Mononuclear cell (primary cell): Measurements from ENCODE around the gene GNA15. TPM values are rescaled to one million over a fixed set of nuclear protein-coding genes. Genes with fewer than 3 reads are reported as not detected.

Experiments
- H3K27me3 ChIP-seq: 2 replicates; pipeline ENCODE4 v1.6.0; 2011; ENCODE audit warnings: low read length, control low read depth; ENCODE audit not compliant: insufficient read depth
- H3K4me1 ChIP-seq: 2 replicates; pipeline ENCODE4 v1.5.1; 2011; ENCODE audit warnings: mild to moderate bottlenecking, low read length, control low read depth; ENCODE audit not compliant: insufficient read depth
- H3K4me3 ChIP-seq: 2 replicates; pipeline ENCODE4 v1.5.1; 2011; ENCODE audit warnings: mild to moderate bottlenecking, low read length, moderate library complexity
- H3K9me3 ChIP-seq: 2 replicates; pipeline ENCODE4 v1.5.1; 2011; ENCODE audit warnings: low read depth, mild to moderate bottlenecking, control low read depth, low read length
- total RNA-seq: library from RNA; depleted of rRNA; stranded (reverse); fragments of >200 nt; gene quantifications from one replicate; pipeline ENCODE4 v1.2.3, GENCODE V29; 2012

The GNA15 gene
- total RNA-seq, 1 donor, result 48.3 TPM

- Histone ChIP-seq H3K27me3 (no peaks in the 10 kb centered on the region), H3K4me1 (peaks cover 8% of the 10 kb centered on the region), H3K4me3 (no peak overlapping the region), H3K9me3 (no peaks in the 10 kb centered on the region)
These were observed 12.6 kb upstream of the GNA15 start for GRCh38 chr19:3123088-3123721.

GRCh38 chr19:3123956-3124355 is 11.9 kb upstream of the GNA15 start:
- Histone ChIP-seq H3K4me1 (peaks cover 8% of the 10 kb centered on the region), H3K27me3 (no peaks in the 10 kb centered on the region), H3K4me3 (no peak overlapping the region)

GRCh38 chr19:3124630-3125029 is 11.2 kb upstream of the GNA15 start:
- Histone ChIP-seq H3K9me3 (no peaks in the 10 kb centered on the region), H3K4me1 (peaks cover 8% of the 10 kb centered on the region), H3K4me3 (no peak overlapping the region)

More at GRCh38 chr19:3123956-3124355, 11.9 kb upstream of the GNA15 start:
- H3K9me3 ChIP-seq, result no peaks in the 10 kb centered on the region

GRCh38 chr19:3125900-3126524 is 9.8 kb upstream of the GNA15 start:
- H3K4me1 ChIP-seq, result peaks cover 8% of the 10 kb centered on the region
- no peaks in the 10 kb centered on the region for H3K9me3 ChIP-seq
- H3K4me3 ChIP-seq, result no peak overlapping the region
- no peaks in the 10 kb centered on the region for H3K27me3 ChIP-seq

More at GRCh38 chr19:3124630-3125029, 11.2 kb upstream of the GNA15 start:
- H3K27me3 ChIP-seq, result no peaks in the 10 kb centered on the region

- no peak overlapping the region for H3K4me3 ChIP-seq
- H3K9me3 ChIP-seq, result no peaks in the 10 kb centered on the region
- peaks cover 29% of the 10 kb centered on the region for H3K4me1 ChIP-seq
- no peaks in the 10 kb centered on the region for H3K27me3 ChIP-seq
These were observed 6.7 kb upstream of the GNA15 start for GRCh38 chr19:3129112-3129511.

- Histone ChIP-seq H3K27me3 (no peaks in the 10 kb centered on the region), H3K4me1 (peaks cover 25% of the 10 kb centered on the region), H3K9me3 (no peaks in the 10 kb centered on the region), H3K4me3 (no peak overlapping the region)
These were observed 4.7 kb upstream of the GNA15 start for GRCh38 chr19:3131168-3131567.

- Histone ChIP-seq H3K9me3 (no peaks in the 10 kb centered on the region), H3K4me3 (no peak overlapping the region), H3K4me1 (peaks cover 46% of the 10 kb centered on the region), H3K27me3 (no peaks in the 10 kb centered on the region)
These were observed 2.7 kb upstream of the GNA15 start for GRCh38 chr19:3132971-3133792.

- Histone ChIP-seq H3K9me3 (no peaks in the 10 kb centered on the region), H3K4me1 (peaks cover 46% of the 10 kb centered on the region), H3K4me3 (no peak overlapping the region)
These were observed 2.1 kb upstream of the GNA15 start for GRCh38 chr19:3133793-3134116.

GRCh38 chr19:3136684-3137055 is 837 bp downstream of the GNA15 start:
- Histone ChIP-seq H3K4me1 (peaks cover 62% of the 10 kb centered on the region), H3K4me3 (peak overlapping the region; percentile 62), H3K27me3 (no peaks in the 10 kb centered on the region), H3K9me3 (no peaks in the 10 kb centered on the region)

More at GRCh38 chr19:3133793-3134116, 2.1 kb upstream of the GNA15 start:
- no peaks in the 10 kb centered on the region for H3K27me3 ChIP-seq

- Histone ChIP-seq H3K27me3 (no peaks in the 10 kb centered on the region), H3K4me3 (peak overlapping the region; percentile 62), H3K9me3 (no peaks in the 10 kb centered on the region), H3K4me1 (peaks cover 65% of the 10 kb centered on the region)
These were observed 1.3 kb downstream of the GNA15 start for GRCh38 chr19:3137119-3137518.

GRCh38 chr19:3138268-3138667 is 2.4 kb downstream of the GNA15 start:
- no peaks in the 10 kb centered on the region for H3K9me3 ChIP-seq
- H3K4me3 ChIP-seq, result no peak overlapping the region
- H3K4me1 ChIP-seq, result peaks cover 65% of the 10 kb centered on the region
- H3K27me3 ChIP-seq, result no peaks in the 10 kb centered on the region

- Histone ChIP-seq H3K27me3 (no peaks in the 10 kb centered on the region), H3K4me1 (peaks cover 62% of the 10 kb centered on the region), H3K4me3 (no peak overlapping the region), H3K9me3 (no peaks in the 10 kb centered on the region)
These were observed 4.8 kb downstream of the GNA15 start for GRCh38 chr19:3140667-3141038.

GRCh38 chr19:3142292-3142670 is 6.4 kb downstream of the GNA15 start:
- Histone ChIP-seq H3K4me1 (peaks cover 59% of the 10 kb centered on the region), H3K9me3 (no peaks in the 10 kb centered on the region), H3K4me3 (no peak overlapping the region), H3K27me3 (no peaks in the 10 kb centered on the region)

GRCh38 chr19:3142781-3143337 is 7.0 kb downstream of the GNA15 start:
- Histone ChIP-seq H3K4me3 (no peak overlapping the region), H3K4me1 (peaks cover 54% of the 10 kb centered on the region), H3K27me3 (no peaks in the 10 kb centered on the region), H3K9me3 (no peaks in the 10 kb centered on the region)

GRCh38 chr19:3145909-3146676 is 10.3 kb downstream of the GNA15 start:
- Histone ChIP-seq H3K4me3 (no peak overlapping the region), H3K4me1 (peaks cover 39% of the 10 kb centered on the region), H3K27me3 (no peaks in the 10 kb centered on the region), H3K9me3 (no peaks in the 10 kb centered on the region)
